M059J (cell line): Measurements from ENCODE around the gene AP3D1. TPM values are rescaled to one million over a fixed set of nuclear protein-coding genes. Genes with fewer than 3 reads are reported as not detected.

ENCODE experiments used
- DNase-seq: peaks from one replicate; pipeline ENCODE4 v3.0.0-alpha.2; 2012; ENCODE audit warnings: low read depth
- total RNA-seq: library from RNA; depleted of rRNA; stranded (reverse); fragments of >200 nt; shearing (Covaris generic); gene quantifications from 2 replicates; pipeline ENCODE4 v1.2.3, GENCODE V29; 2014

AP3D1 gene
- total RNA-seq, 1 experiment from 2014 or later, result 93.3 TPM

GRCh38 chr19:2062389-2062729 is 89.0 kb downstream of the AP3D1 start:
- DNase-seq, result no peak

GRCh38 chr19:2061495-2062388 is 89.6 kb downstream of the AP3D1 start:
- DNase-seq, result peak; percentile 98

- DNase-seq, result peak; percentile 77
Measured at GRCh38 chr19:2060884-2061494, 90.4 kb downstream of the AP3D1 start.

GRCh38 chr19:2059422-2060201 is 91.8 kb downstream of the AP3D1 start:
- peak; percentile 92 for DNase-seq

GRCh38 chr19:2058570-2059421 is 92.6 kb downstream of the AP3D1 start:
- no peak for DNase-seq

GRCh38 chr19:2057484-2058469 is 93.6 kb downstream of the AP3D1 start:
- DNase-seq, result no peak

- no peak for DNase-seq
Measured at GRCh38 chr19:2056837-2057192, 94.6 kb downstream of the AP3D1 start.

GRCh38 chr19:2055931-2056836 is 95.2 kb downstream of the AP3D1 start:
- peak; percentile 71 for DNase-seq

GRCh38 chr19:2054763-2055162 is 96.6 kb downstream of the AP3D1 start:
- no peak for DNase-seq

- DNase-seq, result no peak
Measured at GRCh38 chr19:2053601-2054389, 97.6 kb downstream of the AP3D1 start.

GRCh38 chr19:2051773-2052704 is 99.3 kb downstream of the AP3D1 start:
- DNase-seq, result peak; percentile 45

- DNase-seq, result peak; percentile 74
Measured at GRCh38 chr19:2050991-2051772, 100.2 kb downstream of the AP3D1 start, which contains the start of gene MKNK2. Gene MKNK2, minus strand, starts transcription at chr19:2051244. Its CDS starts 393 bp downstream, at chr19:2050851.
